HG03565 (cell line): Measurements from ENCODE around the gene C19orf25.

Experiments
- ATAC-seq: cut with Tn5 transposase; IDR thresholded peaks from one replicate; pipeline ENCODE4 v1.9.1; 2021; ENCODE audit warnings: mild to moderate bottlenecking, moderate library complexity; ENCODE audit not compliant: unreplicated experiment

Gene C19orf25

DNA sequence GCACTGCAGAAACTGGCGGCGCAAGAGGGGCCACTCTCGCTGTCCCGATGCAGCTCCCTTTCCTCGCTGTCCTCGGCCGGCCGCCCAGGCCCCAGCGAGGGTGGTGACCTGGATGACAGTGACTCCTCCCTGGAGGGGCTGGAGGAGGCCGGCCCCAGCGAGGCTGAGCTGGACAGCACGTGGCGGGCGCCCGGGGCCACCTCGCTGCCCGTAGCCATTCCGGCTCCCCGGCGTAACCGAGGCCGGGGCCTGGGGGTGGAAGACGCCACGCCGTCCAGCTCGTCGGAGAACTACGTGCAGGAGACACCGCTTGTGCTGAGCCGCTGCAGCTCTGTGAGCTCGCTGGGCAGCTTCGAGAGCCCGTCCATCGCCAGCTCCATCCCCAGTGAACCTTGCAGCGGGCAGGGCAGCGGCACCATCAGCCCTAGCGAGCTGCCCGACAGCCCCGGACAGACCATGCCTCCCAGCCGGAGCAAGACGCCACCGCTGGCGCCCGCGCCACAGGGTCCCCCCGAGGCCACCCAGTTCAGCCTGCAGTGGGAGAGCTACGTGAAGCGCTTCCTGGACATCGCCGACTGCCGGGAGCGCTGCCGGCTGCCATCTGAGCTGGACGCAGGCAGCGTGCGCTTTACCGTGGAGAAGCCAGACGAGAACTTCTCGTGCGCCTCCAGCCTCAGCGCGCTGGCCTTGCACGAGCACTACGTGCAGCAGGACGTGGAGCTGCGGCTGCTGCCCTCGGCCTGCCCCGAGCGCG is 12.4 kb downstream of the C19orf25 start:
- no peak for ATAC-seq

DNA sequence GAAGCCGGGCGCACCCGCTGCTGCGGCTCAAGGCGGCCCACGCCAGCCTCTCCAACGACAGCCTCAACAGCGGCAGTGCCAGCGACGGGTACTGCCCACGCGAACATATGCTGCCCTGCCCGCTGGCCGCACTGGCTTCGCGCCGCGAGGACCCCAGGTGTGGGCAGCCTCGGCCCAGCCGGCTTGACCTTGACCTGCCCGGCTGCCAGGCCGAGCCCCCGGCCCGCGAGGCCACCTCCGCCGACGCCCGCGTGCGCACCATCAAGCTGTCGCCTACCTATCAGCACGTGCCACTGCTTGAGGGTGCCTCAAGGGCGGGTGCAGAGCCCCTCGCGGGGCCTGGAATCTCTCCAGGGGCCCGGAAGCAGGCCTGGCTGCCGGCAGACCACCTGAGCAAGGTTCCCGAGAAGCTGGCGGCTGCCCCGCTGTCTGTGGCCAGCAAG is 13.0 kb downstream of the C19orf25 start:
- ATAC-seq = no peak

DNA sequence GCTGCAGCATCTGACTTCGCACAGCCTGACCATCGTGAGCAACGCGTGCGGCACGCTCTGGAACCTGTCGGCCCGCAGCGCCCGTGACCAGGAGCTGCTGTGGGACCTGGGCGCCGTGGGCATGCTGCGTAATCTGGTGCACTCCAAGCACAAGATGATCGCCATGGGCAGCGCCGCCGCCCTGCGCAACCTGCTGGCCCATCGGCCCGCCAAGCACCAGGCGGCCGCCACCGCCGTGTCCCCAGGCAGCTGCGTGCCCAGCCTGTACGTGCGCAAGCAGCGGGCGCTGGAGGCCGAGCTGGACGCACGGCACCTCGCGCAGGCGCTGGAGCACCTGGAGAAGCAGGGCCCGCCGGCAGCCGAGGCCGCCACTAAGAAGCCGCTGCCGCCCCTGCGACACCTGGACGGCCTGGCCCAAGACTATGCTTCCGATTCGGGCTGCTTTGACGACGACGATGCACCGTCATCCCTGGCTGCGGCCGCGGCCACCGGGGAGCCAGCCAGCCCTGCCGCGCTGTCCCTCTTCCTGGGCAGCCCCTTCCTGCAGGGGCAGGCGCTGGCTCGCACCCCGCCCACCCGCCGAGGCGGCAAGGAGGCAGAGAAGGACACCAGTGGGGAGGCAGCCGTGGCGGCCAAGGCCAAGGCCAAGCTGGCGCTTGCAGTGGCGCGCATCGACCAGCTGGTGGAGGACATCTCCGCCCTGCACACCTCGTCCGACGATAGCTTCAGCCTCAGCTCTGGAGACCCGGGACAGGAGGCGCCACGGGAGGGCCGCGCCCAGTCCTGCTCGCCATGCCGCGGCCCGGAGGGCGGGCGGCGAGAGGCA is 13.6 kb downstream of the C19orf25 start:
- no peak for ATAC-seq

DNA sequence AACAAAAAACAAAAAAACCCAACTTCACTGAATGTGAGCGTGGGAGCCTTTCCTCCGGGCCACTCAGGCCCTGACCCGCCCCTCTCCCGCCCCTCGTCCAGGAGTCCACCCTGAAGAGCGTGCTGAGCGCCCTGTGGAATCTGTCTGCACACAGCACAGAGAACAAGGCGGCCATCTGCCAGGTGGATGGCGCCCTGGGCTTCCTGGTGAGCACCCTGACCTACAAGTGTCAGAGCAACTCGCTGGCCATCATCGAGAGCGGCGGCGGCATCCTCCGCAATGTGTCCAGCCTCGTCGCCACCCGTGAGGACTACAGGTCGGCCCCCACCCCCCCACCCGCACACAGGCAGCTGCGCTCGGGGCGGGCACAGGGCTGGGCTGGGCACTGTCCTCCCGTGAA is 17.2 kb downstream of the C19orf25 start:
- no peak for ATAC-seq

DNA sequence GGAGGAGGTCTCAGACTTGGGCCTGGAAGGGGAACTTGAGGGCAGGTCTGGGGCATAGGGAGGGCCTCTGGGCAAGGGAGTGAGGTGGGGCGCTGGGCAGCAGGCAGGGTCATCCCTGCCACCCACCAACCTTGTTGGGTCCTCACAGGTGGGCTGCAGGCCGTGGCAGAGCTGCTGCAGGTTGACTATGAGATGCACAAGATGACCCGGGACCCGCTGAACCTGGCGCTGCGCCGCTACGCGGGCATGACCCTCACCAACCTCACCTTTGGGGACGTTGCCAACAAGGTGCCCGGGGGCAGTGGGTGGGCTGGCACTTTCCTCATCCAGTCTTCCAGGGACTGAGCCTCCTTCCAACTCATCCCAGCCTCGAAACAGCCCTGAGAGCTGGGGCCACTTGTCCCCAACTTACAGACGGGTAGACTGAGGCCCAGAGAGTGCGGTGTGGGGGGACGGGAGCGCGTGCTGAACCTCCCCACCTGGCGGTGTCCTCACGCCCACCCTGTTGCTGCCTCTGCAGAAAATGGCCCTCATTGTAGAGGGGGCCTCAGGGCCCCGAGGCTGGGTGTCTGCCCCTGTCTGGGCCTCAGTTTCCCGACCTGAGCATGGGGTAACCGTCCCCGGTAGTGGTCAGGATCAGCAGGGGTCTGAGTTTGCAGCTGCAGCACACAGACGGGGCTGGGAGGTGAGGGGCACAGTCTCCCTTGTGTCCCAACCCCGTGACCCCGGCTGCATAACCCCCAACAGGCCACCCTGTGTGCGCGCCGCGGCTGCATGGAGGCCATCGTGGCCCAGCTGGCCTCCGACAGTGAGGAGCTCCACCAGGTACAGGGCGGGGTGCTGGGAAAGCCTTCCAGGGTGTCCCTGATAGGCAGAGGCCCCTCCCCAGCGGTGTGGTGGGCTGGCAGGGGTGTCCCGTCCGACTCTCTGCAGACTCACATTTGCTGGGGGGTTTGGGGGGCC is 18.7 kb downstream of the C19orf25 start:
- no peak for ATAC-seq

DNA sequence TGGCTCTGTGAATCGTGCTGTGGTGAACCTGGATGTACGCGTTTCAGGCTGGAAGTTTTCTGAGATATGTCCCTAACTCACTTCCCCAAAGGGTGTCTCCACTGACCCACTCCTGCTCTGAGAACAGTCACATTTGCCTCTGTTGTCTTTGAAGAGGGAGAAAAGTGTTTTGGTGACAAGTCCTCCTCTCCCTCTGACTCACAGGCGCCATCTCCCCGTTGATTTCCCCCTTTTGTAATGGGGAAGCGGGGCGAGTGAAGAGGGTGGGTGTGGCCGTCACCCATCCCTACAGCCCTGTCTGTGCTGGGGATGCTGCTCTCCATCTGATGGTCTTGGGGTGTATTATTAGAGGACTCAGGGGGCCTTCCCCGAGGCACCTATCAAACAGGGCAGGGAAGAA is 19.5 kb downstream of the C19orf25 start:
- no peak for ATAC-seq

DNA sequence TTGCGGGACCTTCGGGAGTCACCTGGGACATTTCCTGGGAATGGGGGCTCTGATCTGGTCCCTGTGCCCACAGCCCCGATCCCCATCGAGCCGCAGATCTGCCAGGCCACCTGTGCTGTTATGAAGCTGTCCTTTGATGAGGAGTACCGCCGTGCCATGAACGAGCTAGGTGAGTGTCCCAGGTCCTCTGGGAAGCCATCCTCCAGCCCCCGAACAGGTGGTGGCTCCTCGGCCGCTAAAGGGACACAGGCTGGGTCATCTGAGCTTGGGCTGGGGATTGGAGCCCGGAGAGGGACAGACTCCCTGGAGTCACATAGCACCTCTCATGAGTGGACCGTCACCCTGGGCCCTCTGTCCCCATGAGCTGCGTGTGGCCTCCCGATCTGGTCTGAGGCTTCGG is 21.1 kb downstream of the C19orf25 start:
- ATAC-seq = no peak

DNA sequence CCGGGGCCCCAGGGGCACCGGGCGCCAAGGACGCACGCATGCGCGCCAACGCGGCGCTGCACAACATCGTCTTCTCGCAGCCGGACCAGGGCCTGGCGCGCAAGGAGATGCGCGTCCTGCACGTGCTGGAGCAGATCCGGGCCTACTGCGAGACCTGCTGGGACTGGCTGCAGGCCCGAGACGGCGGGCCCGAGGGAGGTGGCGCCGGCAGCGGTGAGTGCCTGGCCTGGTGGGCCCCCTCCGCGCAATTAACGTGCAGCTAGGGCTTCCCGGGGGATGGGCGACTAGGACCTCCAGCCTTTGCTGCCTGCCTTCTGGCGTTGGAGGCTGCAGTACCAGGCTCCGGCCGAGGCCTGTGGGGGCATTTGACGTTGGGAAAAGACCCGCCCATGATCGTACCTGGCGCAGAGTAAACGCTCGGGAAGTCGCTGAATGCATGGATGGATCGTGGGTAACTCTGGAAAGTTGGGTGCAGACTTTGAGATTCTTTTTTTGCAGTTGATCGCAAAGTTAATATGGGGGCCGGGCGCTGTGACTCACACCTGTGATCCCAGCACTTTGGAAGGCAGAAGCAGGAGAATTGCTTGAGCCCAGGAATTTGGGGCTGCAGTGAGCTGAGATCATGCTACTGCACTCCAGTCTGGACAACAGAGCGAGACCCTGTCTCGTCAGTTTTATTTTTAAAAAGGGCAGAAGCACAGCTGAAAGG is 21.8 kb downstream of the C19orf25 start:
- no peak for ATAC-seq

DNA sequence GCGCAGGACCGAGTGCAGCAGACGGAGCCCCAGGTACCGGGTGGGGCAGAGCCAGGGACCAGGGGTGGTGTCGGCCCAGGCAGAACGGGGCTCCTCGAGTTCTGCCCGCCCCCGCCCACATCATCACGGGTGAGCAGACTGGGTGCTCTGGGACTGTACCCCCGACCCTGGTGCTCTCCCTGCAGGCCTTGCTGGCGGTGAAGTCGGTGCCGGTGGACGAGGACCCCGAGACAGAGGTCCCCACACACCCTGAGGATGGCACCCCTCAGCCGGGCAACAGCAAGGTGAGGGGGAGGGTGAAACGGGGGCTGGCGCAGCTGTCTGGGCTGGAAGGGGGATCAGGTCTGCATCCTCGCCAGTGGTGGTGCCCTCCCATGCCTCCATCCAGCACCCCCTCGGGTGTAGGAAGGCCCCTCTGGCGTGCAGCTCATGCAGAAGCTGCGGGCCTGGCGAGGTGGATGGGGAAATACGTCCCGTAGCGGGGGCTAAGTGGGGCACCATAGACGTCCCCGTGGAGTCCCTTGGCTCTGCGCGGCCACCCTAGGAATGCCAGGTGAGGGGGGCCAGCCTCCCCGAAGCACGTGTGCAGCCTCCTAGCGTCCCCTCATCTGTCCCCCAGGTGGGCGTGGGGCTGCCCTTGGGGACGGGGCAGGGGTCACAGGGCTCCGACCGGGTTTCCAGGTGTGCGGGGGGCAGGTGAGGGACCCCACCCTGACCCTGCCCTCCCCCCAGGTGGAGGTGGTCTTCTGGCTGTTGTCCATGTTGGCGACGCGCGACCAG is 22.7 kb downstream of the C19orf25 start:
- no peak for ATAC-seq

DNA sequence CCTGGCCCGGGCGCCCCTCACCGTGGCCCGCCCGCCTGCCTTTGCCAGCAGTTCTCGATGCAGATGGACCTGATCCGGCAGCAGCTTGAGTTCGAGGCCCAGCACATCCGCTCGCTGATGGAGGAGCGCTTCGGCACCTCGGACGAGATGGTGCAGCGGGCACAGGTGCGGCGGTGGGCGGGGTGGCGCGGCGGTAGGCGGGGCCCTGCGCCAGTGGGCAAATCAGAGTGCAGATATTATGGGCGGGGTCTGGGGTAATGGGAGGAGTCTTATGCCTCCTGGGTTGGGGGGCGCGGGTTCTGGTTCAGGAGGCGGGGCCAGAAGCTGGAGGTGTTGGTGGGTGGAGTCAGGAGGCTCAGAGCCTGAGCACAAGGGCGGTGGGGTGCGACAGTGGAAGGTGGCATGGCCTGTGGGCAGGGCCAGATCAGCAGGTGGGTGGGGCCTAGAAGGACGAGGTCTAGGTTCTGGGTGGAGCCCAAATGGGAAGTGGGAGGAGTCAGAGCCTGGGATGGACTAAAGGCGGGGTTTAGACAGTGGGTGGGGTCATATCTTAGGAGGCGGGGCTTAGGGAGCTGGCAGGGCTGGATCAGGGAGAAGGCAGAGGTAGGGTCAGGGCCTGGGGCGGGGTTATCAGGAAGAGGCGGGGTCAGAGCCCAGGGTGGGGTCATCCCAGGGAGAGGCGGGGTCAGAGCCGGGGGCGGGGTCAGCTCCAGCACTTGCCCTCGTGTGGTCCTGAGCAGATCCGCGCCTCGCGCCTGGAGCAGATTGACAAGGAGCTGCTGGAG is 23.5 kb downstream of the C19orf25 start:
- ATAC-seq = no peak

DNA sequence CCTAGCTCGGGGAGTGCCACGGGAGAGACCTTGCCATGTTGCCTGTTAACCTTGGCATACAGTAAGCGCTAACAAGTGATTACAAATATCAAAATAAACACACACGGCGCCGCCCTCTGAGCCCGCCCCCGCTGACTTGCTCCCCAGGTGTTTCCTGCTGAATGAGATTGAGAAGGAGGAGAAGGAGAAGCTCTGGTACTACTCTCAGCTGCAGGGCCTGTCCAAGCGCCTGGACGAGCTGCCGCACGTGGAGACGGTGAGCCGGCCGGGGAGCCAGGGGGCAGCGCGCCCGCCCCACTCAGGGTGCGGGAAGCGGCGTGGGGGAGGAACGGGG is 24.0 kb downstream of the C19orf25 start:
- ATAC-seq = no peak

DNA sequence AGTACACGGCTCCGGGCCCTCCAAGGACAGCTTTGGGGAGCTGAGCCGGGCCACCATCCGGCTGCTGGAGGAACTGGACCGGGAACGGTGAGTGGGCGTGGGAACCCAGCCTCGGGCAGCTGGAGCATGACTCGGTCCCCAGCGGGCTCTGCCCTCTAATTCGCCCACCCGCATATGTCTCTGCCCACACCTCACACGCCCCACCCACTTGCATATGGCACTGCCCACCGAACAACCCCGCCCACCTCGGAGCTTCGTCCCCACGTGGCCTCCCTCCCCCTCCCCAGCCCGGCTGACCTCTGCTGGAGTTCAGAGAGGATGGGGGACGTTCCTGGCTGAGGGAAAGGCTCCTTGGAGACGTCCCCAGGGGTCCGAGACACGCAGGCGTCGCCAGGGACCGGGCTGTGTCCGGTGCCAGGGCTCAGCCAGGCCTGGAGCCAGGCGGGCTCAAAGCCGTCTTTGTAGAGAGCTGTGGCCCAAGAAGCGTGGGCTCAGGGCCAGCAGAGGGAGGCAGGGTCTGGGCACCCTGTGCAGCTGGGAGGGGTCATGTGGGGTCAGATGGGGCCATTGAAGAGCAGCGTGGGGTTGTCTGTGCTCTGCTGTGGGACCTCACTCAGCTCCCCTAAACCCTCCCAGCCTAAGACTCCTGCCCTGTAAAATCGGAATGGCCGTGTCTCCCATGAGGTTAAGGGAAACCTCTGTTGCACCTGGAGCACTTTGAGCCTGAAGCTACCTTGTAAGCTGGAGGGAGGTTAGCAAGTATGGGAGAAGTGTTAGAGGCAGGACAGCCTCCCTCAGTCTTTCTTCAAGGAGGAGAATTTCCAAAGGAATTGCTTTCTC is 25.3 kb downstream of the C19orf25 start:
- ATAC-seq = no peak

DNA sequence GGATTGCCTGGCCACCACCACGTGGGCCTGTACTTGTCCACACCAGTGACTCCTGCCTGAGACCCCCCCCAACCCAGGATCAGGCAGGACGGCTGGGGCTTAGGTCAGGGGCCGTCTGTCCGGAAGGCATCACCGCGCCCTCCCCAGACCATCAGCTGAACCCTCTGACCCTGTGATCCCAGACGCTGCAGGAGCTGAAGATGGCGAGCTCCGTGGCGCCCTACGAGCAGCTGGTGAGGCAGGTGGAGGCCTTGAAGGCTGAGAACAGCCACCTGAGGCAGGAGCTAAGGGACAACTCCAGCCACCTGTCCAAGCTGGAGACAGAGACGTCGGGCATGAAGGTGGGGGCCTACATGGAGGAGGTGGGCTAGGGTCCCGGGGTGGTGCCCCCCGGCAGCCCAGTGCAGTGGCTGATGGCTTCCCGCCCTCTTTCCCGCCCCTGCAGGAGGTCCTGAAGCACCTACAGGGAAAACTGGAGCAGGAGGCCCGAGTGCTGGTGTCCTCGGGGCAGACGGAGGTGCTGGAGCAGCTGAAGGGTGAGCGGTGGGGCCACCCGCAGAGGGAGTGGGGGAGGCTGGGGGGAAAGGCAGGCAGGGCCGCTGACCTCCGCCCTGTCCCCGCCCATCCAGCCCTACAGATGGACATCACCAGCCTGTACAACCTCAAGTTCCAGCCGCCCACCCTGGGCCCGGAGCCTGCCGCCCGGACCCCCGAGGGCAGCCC is 26.1 kb downstream of the C19orf25 start:
- no peak for ATAC-seq

DNA sequence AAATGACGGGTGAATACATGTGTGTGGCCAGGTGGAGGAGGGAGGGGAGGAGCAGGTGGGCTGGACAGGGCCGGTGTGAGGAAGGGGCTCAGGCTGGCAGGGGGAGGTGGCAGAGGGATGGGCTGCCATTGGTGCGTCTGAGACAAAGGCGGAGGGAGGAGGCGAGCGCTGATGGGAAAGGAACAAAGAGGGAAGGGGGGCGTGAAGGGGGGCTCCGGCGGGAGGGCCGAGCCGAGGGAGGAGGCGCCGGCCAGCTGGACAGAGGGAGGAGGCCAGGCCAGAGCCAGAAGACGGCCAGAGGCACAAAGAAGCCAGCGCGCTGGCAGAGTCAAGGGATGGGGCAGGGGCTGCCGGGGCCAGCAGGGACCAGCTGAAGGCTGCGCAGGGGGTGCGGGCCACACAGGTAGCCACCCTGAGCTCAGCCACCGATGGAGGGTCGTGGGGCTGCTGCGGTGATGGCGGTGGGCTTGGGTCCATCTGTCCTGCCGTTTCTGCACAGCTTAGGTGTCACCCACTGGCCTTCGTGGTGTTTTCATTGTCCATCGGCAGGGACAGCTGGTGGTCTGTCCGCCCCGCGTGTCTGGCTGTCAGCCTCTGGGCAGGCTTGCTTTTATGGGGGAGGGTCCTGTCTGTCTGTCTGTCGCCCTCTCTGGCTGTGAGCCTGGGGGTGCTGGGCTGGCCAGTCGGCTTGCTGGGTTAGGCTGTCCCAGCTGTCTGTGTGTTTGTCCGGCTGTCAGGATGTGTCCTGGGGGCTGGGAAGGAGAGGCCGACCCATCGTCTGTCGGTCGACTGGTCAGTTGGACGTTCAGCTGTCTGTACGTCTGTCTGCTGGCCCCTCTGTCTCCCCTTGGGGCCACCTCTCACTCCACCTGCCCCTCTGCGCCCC is 26.9 kb downstream of the C19orf25 start:
- no peak for ATAC-seq

DNA sequence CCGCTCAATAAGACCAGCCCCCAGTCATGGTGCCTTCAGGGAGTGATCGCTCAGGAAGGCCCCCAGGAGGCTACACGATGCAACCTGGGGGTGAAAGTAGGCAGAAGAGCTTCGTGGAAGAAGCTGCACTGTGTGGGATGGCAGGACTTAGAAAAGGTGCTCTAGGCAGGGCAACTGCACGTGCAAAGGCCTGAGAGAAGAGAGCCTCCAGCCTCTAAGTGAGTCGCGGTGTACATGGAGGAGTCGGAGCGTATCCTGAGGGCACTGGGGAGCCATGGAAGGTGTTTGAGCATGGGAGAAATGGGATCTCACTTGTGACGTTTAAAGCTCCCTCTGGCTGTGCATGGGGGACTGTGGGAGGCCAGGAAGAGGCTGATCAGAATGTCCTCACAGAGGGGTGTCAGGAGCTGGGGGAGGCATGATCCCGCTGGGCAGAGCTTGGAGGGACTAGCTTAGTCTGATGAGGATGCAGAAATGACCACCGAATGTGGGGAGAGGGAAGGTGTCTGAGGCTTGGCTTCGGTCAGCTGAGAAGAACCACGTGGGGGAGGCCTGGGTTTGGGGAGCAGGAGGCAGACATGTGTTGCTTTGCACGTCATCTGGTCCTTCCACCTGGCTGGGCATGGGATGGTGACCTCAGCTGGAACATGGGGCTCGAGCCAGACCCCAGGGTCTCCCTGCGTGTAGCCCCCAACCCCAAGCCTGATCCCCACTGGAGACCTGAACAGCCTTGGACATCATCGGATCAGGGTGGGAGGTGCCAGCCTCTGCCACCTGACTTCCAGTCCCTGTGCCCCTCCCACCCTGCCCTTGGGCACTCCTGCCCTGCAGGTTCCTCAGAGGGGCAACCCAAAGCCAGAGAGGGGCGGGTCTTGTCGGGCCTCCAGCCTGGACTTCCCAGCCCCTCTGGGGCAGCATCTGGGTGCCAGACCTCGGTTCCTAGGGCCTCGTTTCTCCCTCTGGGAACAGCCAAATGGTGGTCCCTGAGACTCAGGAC is 28.0 kb downstream of the C19orf25 start:
- ATAC-seq = no peak
